Stimulated activated memory B cell treated with anti-CD40 and anti-IgM and Interleukin-4, amounts not matched to agents 10 μg/mL and 1 μg/mL and 100 μg/mL, for 72 hours (primary cell): ENCODE measurements around the gene WDFY2.
"Not testable (repeated sequence)": the region's sequence is repeated elsewhere in the genome, so short reads cannot be mapped to it uniquely, and the experiment has no call there.

Source experiments
- ATAC-seq: fragments of 150-1000 bp; cut with Tn5 transposase; 2 replicates; pipeline ENCODE4 v1.10.0; 2021
- H3K27ac Mint-ChIP-seq: one replicate; pipeline ENCODE4 v1.8.0; 2022; ENCODE audit warnings: mild to moderate bottlenecking, mixed read lengths
- H3K27me3 Mint-ChIP-seq: one replicate; pipeline ENCODE4 v1.8.0; 2022; ENCODE audit warnings: mixed read lengths
- H3K36me3 Mint-ChIP-seq: one replicate; pipeline ENCODE4 v1.8.0; 2022; ENCODE audit warnings: mixed read lengths
- H3K4me1 Mint-ChIP-seq: one replicate; pipeline ENCODE4 v1.8.0; 2022; ENCODE audit warnings: mixed read lengths
- H3K4me3 Mint-ChIP-seq: one replicate; pipeline ENCODE4 v1.8.0; 2022; ENCODE audit warnings: mild to moderate bottlenecking, moderate library complexity, mixed read lengths
- H3K9me3 Mint-ChIP-seq: one replicate; pipeline ENCODE4 v1.8.0; 2022; ENCODE audit warnings: mixed read lengths

WDFY2 gene

DNA sequence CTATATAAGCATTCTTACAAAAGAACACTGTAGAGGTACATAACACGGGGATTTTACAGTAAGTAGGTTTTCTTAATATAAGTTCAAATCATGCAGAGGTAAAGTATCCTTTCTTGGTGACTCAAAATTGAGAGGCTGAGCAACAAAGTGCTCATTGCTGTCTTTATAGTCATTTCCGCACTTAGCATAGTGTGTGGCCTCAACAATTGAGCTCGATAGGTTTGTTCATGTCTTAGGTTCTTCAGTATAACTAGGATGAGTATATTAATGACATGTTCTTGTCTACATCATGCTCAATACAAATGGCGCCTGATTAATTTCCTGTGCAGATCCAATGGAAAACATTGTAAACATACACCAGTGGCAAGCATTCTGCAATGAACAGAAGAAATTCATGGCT, 1.4 kb downstream of the WDFY2 start:
- no peaks in the 10 kb centered on the region for H3K27me3 Mint-ChIP-seq
- peak overlapping the region; percentile 89 for H3K27ac Mint-ChIP-seq
- peaks cover 52% of the 10 kb centered on the region for H3K4me1 Mint-ChIP-seq
- no peak for ATAC-seq
- peak overlapping the region; percentile 91 for H3K4me3 Mint-ChIP-seq
- H3K36me3 Mint-ChIP-seq = no peaks in the 10 kb centered on the region
- no peaks in the 10 kb centered on the region for H3K9me3 Mint-ChIP-seq

DNA sequence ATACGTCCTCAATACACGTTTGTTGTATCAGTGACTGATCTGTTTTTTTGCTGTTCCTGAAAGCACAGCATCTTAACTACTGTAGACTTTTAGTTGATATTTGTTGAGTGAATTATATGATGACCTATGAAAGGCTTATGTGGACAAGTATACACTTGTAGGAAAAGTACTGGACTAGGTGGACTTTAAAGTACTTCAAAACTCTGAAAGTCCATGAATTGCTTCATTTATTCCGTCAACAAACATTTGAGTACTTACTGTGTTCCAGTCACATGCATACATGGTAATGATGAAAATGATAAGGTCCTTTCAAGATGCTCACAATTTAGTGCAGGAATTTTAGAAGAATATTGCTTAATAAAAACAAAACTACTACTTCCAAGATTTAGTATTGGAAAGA, 3.1 kb downstream of the WDFY2 start:
- H3K4me3 Mint-ChIP-seq = no peak overlapping the region
- no peaks in the 10 kb centered on the region for H3K27me3 Mint-ChIP-seq
- no peak overlapping the region for H3K27ac Mint-ChIP-seq
- ATAC-seq = no peak
- no peaks in the 10 kb centered on the region for H3K9me3 Mint-ChIP-seq
- peaks cover 54% of the 10 kb centered on the region for H3K4me1 Mint-ChIP-seq
- no peaks in the 10 kb centered on the region for H3K36me3 Mint-ChIP-seq

DNA sequence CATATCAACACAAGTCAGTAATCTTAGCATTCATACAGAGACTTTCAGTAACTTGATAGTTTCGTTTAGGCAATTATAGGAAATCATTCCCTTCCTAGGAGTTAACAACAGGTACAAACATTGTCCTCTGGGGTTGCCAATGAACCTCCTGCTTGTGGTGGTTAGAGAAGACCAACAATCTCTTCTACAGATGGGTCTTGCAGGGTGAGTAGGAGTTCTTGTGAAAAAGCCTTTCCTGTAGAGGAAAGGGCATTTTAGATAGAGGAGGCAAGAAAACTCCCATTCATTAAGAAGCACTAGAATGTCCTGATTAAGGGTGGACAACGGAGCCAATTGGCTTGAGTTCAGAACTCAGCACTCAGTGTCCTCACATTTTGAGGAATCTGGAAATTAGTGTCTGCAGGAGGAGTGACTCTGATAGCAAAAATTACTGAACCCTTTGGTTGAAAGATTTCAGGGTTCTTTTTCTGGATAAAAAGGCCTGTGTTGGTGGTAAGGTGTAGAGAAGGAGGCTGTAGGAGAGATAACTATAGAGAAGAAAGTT, 4.2 kb downstream of the WDFY2 start:
- no peak overlapping the region for H3K4me3 Mint-ChIP-seq
- no peaks in the 10 kb centered on the region for H3K9me3 Mint-ChIP-seq
- peaks cover 55% of the 10 kb centered on the region for H3K4me1 Mint-ChIP-seq
- no peak overlapping the region for H3K27ac Mint-ChIP-seq
- ATAC-seq = no peak
- no peaks in the 10 kb centered on the region for H3K36me3 Mint-ChIP-seq
- H3K27me3 Mint-ChIP-seq = no peaks in the 10 kb centered on the region

DNA sequence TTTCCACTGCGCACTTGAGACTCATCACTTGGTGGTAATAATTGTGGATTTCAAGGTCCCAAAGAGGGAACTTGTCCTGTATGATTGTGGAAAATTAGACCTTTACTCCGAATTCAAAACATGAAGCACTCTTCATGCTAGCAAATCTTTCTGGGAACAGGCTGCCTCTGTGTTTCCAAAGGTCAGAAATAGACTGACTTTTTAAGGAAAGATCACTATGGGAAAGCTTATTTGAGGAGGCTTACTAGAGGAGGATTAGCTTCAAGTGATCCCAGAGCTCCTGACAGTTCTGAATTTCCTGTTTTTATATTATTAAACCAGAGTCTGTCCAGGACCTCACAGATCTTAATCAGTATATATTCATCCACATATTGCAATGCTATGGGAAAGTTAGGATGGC, 5.5 kb downstream of the WDFY2 start:
- Mint-ChIP-seq H3K4me3 (no peak overlapping the region), H3K36me3 (no peaks in the 10 kb centered on the region), H3K27ac (no peak overlapping the region), H3K9me3 (no peaks in the 10 kb centered on the region), H3K4me1 (peaks cover 61% of the 10 kb centered on the region), H3K27me3 (no peaks in the 10 kb centered on the region)
- no peak for ATAC-seq

DNA sequence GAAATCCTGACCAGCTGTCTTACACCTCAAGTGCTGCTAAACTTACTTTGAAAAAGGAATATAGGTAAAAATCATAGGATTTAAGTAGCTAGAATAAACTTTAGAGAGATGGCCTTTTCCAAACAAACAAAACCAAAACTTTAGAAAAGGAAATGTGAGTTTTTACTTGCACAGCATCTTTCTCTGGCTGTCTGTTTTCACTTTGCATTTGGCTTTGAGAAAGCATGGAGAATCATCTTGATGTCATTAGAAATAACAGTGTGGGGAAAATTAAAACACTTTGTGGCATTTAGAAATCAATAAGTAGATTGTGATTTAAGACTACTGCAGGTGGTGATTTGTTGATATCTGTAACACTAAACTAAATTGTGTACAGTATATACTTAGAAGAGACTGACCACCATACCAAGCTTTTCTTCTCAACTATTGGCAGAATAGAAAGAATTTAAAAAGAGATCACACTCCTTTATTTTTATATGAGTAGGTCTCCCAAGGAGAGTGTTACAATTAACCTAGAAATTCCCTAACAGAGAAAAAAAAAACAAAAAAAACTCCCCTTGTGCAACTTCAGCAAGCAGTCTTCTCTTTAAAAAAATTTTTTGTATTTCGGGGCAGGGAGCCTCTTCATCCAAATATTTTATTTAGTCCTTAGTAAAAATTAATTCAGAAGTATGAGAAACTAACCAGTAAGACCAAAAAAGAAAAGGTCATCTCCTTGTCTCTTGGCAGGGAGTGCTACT, 6.1 kb downstream of the WDFY2 start:
- ATAC-seq = no peak
- H3K27ac Mint-ChIP-seq = no peak overlapping the region
- H3K9me3 Mint-ChIP-seq = no peaks in the 10 kb centered on the region
- H3K27me3 Mint-ChIP-seq = no peaks in the 10 kb centered on the region
- H3K36me3 Mint-ChIP-seq = no peaks in the 10 kb centered on the region
- H3K4me1 Mint-ChIP-seq = peaks cover 64% of the 10 kb centered on the region
- H3K4me3 Mint-ChIP-seq = no peak overlapping the region

DNA sequence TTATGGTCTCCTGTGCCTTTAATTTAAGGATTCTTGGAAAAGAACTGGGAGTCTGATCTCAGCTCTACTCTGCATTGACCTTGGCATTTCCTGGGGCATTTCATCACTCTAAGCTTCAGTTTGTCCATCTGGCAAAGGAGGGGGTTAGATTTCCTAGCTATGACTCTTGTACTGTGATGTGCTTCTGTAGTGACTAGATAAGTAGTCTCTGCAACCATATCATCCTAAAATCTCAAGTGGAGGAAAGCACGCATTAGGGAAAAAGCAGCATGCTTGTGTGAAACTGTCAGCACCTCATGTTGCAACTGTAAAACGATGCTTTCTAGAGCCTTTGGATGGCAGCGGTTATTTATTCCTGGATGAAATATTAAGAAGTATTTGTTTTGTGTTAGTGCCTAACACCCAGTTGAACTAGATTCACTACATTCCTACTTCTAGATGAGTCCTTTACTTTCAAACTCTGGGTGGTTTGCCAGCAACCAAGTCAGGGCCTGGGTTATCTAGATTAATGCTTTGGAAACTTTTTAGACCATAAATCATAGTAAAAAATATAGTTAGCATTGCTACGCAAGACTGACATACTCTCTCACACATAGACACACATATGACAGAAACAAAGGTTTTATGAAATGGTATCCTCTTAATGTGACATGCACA, 6.8 kb downstream of the WDFY2 start:
- ATAC-seq = no peak
- no peak overlapping the region for H3K27ac Mint-ChIP-seq
- no peaks in the 10 kb centered on the region for H3K36me3 Mint-ChIP-seq
- H3K27me3 Mint-ChIP-seq = no peaks in the 10 kb centered on the region
- peaks cover 63% of the 10 kb centered on the region for H3K4me1 Mint-ChIP-seq
- H3K9me3 Mint-ChIP-seq = no peaks in the 10 kb centered on the region
- no peak overlapping the region for H3K4me3 Mint-ChIP-seq

DNA sequence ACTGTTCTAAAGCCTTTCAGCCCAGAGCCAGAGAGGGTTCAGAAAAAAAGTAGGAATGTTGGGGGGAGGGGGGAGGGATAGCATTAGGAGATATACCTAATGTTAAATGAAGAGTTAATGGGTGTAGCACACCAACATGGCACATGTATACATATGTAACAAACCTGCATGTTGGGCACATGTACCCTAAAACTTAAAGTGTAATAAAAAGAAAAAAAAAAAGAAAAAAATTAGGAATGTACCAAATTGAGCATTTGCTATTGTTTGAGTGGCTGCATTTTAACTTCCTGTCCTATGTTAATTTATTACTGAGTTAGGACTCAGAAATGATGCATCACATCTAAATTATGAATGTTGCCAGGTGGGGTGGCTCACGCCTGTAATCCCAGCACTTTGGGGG, 7.7 kb downstream of the WDFY2 start:
- H3K4me1 Mint-ChIP-seq = peaks cover 68% of the 10 kb centered on the region
- not testable (repeated sequence) for H3K4me3 Mint-ChIP-seq, H3K9me3 Mint-ChIP-seq, H3K27me3 Mint-ChIP-seq, ATAC-seq, H3K36me3 Mint-ChIP-seq, H3K27ac Mint-ChIP-seq

DNA sequence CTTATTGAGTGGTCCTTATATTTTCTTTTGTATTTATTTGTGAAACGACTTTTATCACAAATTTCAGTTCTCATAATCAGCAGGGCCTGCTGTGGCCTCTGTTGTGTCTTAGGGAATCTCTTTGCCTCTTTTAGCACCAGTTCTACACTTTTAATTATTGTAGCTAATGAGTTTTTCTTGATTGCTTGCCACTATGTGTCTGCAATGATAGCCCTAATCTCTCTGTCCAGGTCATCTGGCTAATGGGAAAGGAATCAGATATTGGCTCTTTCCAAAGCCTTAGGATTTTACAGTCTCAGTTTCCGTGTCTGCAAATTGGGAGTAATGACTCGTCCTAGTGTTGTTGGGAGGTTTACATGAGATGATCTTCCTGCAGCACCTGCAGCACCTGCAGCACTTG, 10.2 kb downstream of the WDFY2 start:
- Mint-ChIP-seq H3K27ac (peak overlapping the region; percentile 3), H3K9me3 (no peaks in the 10 kb centered on the region), H3K4me1 (peaks cover 49% of the 10 kb centered on the region), H3K27me3 (no peaks in the 10 kb centered on the region), H3K36me3 (no peaks in the 10 kb centered on the region), H3K4me3 (no peak overlapping the region)
- ATAC-seq = no peak

DNA sequence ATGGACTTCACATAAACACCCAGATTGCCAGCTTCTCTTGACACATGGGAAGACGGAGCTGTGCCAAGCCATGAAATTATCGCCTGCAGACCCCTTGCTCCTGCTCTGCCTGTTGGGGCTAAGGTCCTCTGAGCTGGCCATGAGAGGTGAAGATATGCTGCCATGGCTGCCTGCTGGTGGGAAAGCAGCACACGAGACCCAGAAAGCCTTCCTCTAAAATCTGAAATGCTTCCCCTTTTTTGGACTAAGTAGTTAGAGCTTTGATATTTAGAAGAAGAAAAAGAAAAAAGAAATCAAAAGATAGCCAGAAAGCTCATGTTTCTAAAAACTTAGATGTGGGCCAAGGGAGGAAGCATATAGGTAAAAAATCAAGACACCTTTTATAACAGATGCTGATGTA, 11.2 kb downstream of the WDFY2 start:
- H3K4me1 Mint-ChIP-seq = peaks cover 50% of the 10 kb centered on the region
- H3K9me3 Mint-ChIP-seq = no peaks in the 10 kb centered on the region
- H3K36me3 Mint-ChIP-seq = no peaks in the 10 kb centered on the region
- H3K27ac Mint-ChIP-seq = peak overlapping the region; percentile 3
- H3K27me3 Mint-ChIP-seq = no peaks in the 10 kb centered on the region
- ATAC-seq = no peak
- H3K4me3 Mint-ChIP-seq = no peak overlapping the region

DNA sequence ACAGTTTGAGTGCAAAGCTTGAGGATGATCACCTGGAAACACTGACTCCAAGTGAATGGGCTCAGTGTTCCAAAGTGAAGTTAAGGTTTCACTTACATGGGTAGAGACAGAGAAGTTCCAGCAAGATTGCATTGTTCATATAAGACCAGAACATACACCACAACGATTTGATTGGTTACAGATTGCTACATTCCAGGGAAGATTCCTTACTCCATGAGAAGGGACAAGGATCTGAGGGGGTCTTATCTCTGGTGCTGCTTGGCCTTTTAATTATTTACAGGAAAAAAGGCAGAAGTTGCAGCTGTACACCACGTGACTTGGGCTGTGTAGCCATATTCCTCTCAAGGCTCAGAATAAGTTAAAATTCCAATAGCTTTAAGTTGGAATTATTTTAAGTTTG, 12.3 kb downstream of the WDFY2 start:
- H3K27ac Mint-ChIP-seq = no peak overlapping the region
- peaks cover 47% of the 10 kb centered on the region for H3K4me1 Mint-ChIP-seq
- no peak for ATAC-seq
- H3K36me3 Mint-ChIP-seq = no peaks in the 10 kb centered on the region
- H3K9me3 Mint-ChIP-seq = no peaks in the 10 kb centered on the region
- H3K4me3 Mint-ChIP-seq = no peak overlapping the region
- no peaks in the 10 kb centered on the region for H3K27me3 Mint-ChIP-seq

DNA sequence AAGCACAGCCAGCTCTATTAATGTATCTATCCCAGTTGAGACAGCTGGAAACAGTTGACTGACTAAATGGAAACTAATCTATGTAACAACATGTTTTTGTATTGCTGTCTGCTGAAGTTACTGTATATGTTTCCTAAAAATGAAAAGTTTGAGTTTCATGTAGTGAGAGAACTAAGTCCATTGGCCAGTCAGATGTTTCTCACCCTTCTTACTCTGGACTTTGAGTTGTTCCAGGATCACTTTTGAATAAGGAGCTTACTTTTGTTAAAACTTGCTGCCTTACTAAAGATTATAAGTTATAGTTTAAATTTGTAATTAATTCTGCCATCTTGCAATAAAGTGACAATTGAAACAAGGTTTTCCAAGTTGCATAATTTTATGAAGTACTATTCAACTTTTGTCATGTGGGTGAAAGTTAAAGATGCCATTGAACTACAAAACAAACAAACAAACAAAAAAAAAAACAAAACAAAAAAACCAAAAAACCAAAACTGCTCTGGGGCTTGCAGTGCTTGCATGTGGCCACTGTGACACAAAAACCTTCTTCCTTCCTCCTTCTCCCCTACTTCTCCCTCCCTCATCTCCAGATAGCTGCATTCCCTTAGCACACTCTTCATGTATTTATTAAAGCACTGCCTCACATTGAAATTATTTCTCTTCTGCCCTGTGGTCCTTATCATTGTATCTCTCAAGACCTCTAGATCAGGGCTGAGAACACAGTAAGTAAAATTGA, 15.3 kb downstream of the WDFY2 start:
- Mint-ChIP-seq H3K9me3 (no peaks in the 10 kb centered on the region), H3K4me3 (no peak overlapping the region), H3K27me3 (no peaks in the 10 kb centered on the region)

DNA sequence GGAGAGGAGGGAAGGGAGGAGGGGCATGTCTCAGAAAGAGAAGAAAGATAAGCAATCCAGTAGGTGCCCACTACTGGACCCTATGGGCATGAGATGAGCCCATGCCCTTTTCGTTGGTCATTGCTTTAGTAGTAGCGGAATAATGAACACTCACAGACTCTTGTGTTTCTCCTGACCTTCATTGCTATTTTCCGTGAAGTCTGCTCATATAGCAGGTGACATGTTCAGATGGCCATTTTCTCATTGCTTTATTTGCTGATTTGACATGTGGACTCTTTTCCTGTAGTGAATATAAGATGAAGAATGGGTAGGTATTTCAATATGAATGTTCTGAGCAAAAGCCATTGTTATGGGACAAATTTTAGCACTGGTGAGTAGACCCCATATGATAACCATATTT, 16.4 kb downstream of the WDFY2 start:
- ATAC-seq = no peak

More for the DNA sequence above, 15.3 kb downstream of the WDFY2 start:
- H3K36me3 Mint-ChIP-seq = peaks cover 7% of the 10 kb centered on the region
- H3K4me1 Mint-ChIP-seq = peaks cover 54% of the 10 kb centered on the region
- ATAC-seq = no peak
- H3K27ac Mint-ChIP-seq = no peak overlapping the region

DNA sequence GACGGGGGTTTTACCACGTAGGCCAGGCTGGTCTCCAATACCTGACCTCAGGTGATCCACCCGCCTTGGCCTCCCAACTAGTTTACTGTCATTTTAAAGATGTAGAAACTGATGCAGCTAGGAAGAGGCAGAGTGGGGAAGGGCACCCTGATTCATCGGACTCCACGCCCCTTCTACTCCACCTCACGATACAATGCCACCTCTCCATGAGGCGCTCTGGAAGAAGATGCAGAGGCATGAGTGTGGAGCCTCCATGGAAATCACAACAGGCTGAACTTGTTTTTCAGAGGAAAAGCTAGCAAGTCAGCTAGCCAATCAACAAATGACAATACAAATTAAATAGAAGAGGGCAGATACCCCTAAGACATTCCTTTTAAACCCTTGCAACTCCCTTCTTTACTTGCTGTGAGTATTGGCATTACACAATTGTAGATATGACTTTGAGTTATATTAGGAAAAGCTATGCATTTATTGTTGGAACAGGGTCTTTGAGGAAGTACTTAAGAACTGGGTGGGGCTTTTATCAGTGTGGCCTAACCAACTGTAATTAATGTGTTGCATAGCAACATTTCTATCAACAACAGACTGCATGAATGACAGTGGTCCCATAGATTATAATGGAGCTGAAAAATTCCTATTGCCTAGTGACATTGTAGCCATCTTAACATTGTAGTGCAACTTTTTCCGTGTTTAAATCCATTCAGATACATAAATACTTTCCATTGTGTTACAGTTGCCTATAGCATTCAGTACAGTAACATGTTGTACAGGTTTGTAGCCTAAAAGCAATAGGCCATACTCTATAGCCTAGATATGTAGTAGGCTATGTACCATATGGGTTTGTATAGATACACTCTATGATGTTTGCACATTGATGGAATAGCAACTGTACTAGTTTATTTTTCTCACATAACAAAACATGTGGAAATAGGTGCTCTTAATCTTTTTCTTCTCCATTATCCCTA, 17.6 kb downstream of the WDFY2 start:
- peaks cover 12% of the 10 kb centered on the region for H3K36me3 Mint-ChIP-seq
- no peak overlapping the region for H3K4me3 Mint-ChIP-seq
- ATAC-seq = no peak
- no peaks in the 10 kb centered on the region for H3K27me3 Mint-ChIP-seq
- H3K27ac Mint-ChIP-seq = no peak overlapping the region
- no peaks in the 10 kb centered on the region for H3K9me3 Mint-ChIP-seq
- H3K4me1 Mint-ChIP-seq = peaks cover 41% of the 10 kb centered on the region

More for the DNA sequence above, 16.4 kb downstream of the WDFY2 start:
- Mint-ChIP-seq H3K4me1 (peaks cover 49% of the 10 kb centered on the region), H3K36me3 (peaks cover 12% of the 10 kb centered on the region), H3K4me3 (no peak overlapping the region), H3K27ac (no peak overlapping the region), H3K27me3 (no peaks in the 10 kb centered on the region), H3K9me3 (no peaks in the 10 kb centered on the region)

DNA sequence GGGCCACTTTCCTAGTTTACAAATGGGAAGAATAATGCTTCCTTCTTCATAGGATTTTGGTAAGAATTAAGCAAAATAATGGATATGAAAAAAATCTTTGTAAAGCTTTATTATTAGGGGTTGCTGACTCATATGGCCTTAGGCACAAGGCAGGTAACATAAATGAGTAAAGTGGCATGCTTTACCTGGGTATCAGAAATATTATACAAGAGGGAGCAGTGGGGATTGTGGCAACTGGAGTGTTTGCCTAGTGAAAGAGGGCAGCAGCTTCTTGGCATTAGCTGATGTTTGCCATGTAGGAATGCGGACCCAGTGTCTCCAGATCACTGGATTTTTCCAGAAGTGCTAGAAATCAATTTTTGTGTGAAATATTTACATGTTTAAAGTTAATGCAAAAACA, 19.5 kb downstream of the WDFY2 start:
- no peak for ATAC-seq
- H3K27ac Mint-ChIP-seq = no peak overlapping the region
- peaks cover 53% of the 10 kb centered on the region for H3K4me1 Mint-ChIP-seq
- no peaks in the 10 kb centered on the region for H3K27me3 Mint-ChIP-seq
- H3K9me3 Mint-ChIP-seq = peaks cover 2% of the 10 kb centered on the region
- H3K36me3 Mint-ChIP-seq = peaks cover 12% of the 10 kb centered on the region
- H3K4me3 Mint-ChIP-seq = no peak overlapping the region

DNA sequence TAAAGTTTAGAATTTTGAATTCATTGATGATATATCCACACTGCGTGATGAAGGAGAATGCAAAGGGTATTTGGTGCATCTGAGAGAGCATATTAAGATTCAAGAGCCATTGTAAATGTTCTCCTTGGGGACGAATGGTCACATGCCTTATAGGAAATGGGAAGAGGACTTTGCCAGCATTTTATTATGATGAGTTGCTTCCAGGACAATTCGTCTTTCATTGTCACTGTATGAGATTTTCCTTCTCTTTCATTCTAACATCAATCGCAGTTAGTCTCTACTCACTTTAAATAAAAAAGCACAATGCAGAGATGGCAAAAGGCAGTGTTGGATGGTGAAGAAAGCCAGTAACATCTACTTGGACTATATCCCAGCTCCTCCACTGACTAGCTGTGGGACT, 21.4 kb downstream of the WDFY2 start:
- ATAC-seq = no peak
- H3K27me3 Mint-ChIP-seq = no peaks in the 10 kb centered on the region
- peaks cover 12% of the 10 kb centered on the region for H3K36me3 Mint-ChIP-seq
- no peak overlapping the region for H3K4me3 Mint-ChIP-seq
- H3K4me1 Mint-ChIP-seq = peaks cover 61% of the 10 kb centered on the region
- H3K9me3 Mint-ChIP-seq = peaks cover 2% of the 10 kb centered on the region
- no peak overlapping the region for H3K27ac Mint-ChIP-seq
